PC-3 (cell line): Measurements from ENCODE around the gene RYR2. TPM values are rescaled to one million over a fixed set of nuclear protein-coding genes. Genes with fewer than 3 reads are reported as not detected.

ENCODE experiments used
- ATAC-seq: fragments of 200-7000 bp; cut with Tn5 transposase; 2 replicates; pipeline ENCODE4 v1.9.1; 2020; ENCODE audit warnings: mild to moderate bottlenecking, moderate library complexity
- BruUV-seq: library from RNA; stranded (reverse); fragments of 400-500 nt; replicated peaks from 2 replicates; lab custom pipeline; 2021; lab: Mats Ljungman, UMichigan
- CTCF ChIA-PET: fragments of 300-600 bp; sonication (Branson Sonifier 250); formaldehyde crosslinking; loops from one replicate; lab custom pipeline; 2022; ENCODE audit warnings: antibody characterized with exemption; lab: Charles Lee
- POLR2A ChIA-PET: fragments of 300-600 bp; sonication (Branson Sonifier 250); formaldehyde crosslinking; loops from one replicate; lab custom pipeline; 2022; ENCODE audit warnings: antibody characterized with exemption; ENCODE audit not compliant: unreplicated experiment; lab: Charles Lee
- DNase-seq: peaks from one replicate; pipeline ENCODE4 v3.0.0-alpha.2; 2015
- H2AFZ ChIP-seq: fragments of 300-600 bp; sonication (generic); 2 replicates; pipeline ENCODE4 v1.6.0; 2016; ENCODE audit warnings: antibody characterized with exemption, low read length
- H3F3A ChIP-seq: fragments of 300-600 bp; sonication (generic); one replicate; pipeline ENCODE4 v1.6.0; 2017; ENCODE audit warnings: antibody characterized with exemption, low read length, control low read depth, mild to moderate bottlenecking; ENCODE audit not compliant: unreplicated experiment
- H3K27ac ChIP-seq: fragments of 300-600 bp; sonication (generic); 2 replicates; pipeline ENCODE4 v1.5.1; 2016; ENCODE audit warnings: mild to moderate bottlenecking, low read length
- H3K27me3 ChIP-seq: fragments of 300-600 bp; sonication (generic); 2 replicates; pipeline ENCODE4 v1.6.1; 2016; ENCODE audit warnings: low read length, mixed read lengths
- H3K36me3 ChIP-seq: fragments of 300-600 bp; sonication (generic); 2 replicates; pipeline ENCODE4 v1.6.1; 2016; ENCODE audit warnings: low read depth, mixed run types, low read length, mixed read lengths
- H3K4me1 ChIP-seq: fragments of 300-600 bp; sonication (generic); 2 replicates; pipeline ENCODE4 v1.5.1; 2016; ENCODE audit warnings: low read length; ENCODE audit not compliant: insufficient read depth
- H3K4me2 ChIP-seq: fragments of 300-600 bp; sonication (generic); 2 replicates; pipeline ENCODE4 v1.6.0; 2016; ENCODE audit warnings: low read length
- H3K4me3 ChIP-seq: fragments of 300-600 bp; sonication (generic); 2 replicates; pipeline ENCODE4 v1.5.1; 2016; ENCODE audit warnings: mild to moderate bottlenecking, low read length, mixed read lengths
- H3K79me2 ChIP-seq: fragments of 300-600 bp; sonication (generic); 2 replicates; pipeline ENCODE4 v1.6.1; 2017; ENCODE audit warnings: low read length, mixed read lengths
- H3K9ac ChIP-seq: fragments of 300-600 bp; sonication (generic); 2 replicates; pipeline ENCODE4 v1.6.0; 2016; ENCODE audit warnings: mild to moderate bottlenecking, low read length
- H3K9me2 ChIP-seq: fragments of 300-600 bp; sonication (generic); replicated peaks from 2 replicates; pipeline ENCODE4 v1.6.1; 2016; ENCODE audit warnings: mixed run types, low read length, mixed read lengths
- H3K9me3 ChIP-seq: fragments of 300-600 bp; sonication (generic); 2 replicates; pipeline ENCODE4 v1.6.1; 2016; ENCODE audit warnings: low read length, mixed read lengths
- H4K20me1 ChIP-seq: fragments of 300-600 bp; sonication (generic); 2 replicates; pipeline ENCODE4 v1.6.1; 2016; ENCODE audit warnings: low read length, mixed read lengths
- CTCF ChIP-seq: fragments of 300-600 bp; sonication (generic); conservative IDR thresholded peaks from 2 replicates; pipeline ENCODE4 v1.5.1; 2017; ENCODE audit warnings: antibody characterized with exemption, low read depth, mild to moderate bottlenecking, low read length
- EZH2 ChIP-seq: fragments of 300-600 bp; sonication (generic); IDR thresholded peaks from one replicate; pipeline ENCODE4 v1.6.1; 2017; ENCODE audit warnings: antibody characterized with exemption, mild to moderate bottlenecking, low read length; ENCODE audit not compliant: unreplicated experiment
- EZH2phosphoT487 ChIP-seq: fragments of 300-600 bp; sonication (generic); IDR thresholded peaks from 2 replicates; pipeline ENCODE4 v1.6.1; 2018; ENCODE audit warnings: mild to moderate bottlenecking, antibody characterized with exemption, low read length, borderline replicate concordance
- intact Hi-C: fragments of 100-400 bp; cut with micrococcal nuclease; formaldehyde crosslinking; loops from 2 replicates; pipeline ENCODE4 v1.9.0; 2023
- total RNA-seq: library from RNA; depleted of rRNA; stranded (reverse); fragments of >200 nt; gene quantifications from 2 replicates; pipeline ENCODE4 v1.2.3, GENCODE V29; 2014

RYR2 gene
- total RNA-seq, 1 experiment from 2014 or later, result not detected

GRCh38 chr1:237503292-237503691 lies 461.3 kb downstream of the RYR2 start:
- no peak overlapping the region for H3K4me2 ChIP-seq
- no peak overlapping the region for H2AFZ ChIP-seq
- no peaks in the 10 kb centered on the region for H3F3A ChIP-seq
- H3K79me2 ChIP-seq, result no peaks in the 10 kb centered on the region
- H3K4me3 ChIP-seq, result no peak overlapping the region
- H3K9me3 ChIP-seq, result no peaks in the 10 kb centered on the region
- peaks cover 37% of the 10 kb centered on the region for H3K27me3 ChIP-seq
- intact Hi-C loops, result no loop called here
- H3K4me1 ChIP-seq, result no peaks in the 10 kb centered on the region
- H3K9me2 ChIP-seq, result no peaks in the 10 kb centered on the region
- H3K27ac ChIP-seq, result no peak overlapping the region
- ATAC-seq (no peak), DNase-seq (peak; percentile 4)
- no peak overlapping the region for H3K9ac ChIP-seq
- TF ChIP-seq CTCF (no peak), EZH2 (no peak), EZH2phosphoT487 (no peak)
- no peaks in the 10 kb centered on the region for H3K36me3 ChIP-seq
- CTCF ChIA-PET, result no interaction called here
- BruUV-seq, result no TSS peak
- POLR2A ChIA-PET, result no interaction called here
- no peaks in the 10 kb centered on the region for H4K20me1 ChIP-seq

GRCh38 chr1:237507005-237507404 lies 465.0 kb downstream of the RYR2 start:
- no peak for ATAC-seq
- Histone ChIP-seq H3K4me3 (no peak overlapping the region), H3K9me3 (no peaks in the 10 kb centered on the region), H3K79me2 (no peaks in the 10 kb centered on the region), H3K36me3 (no peaks in the 10 kb centered on the region), H3K9me2 (no peaks in the 10 kb centered on the region), H3K9ac (no peak overlapping the region), H4K20me1 (no peaks in the 10 kb centered on the region), H3F3A (no peaks in the 10 kb centered on the region), H3K27ac (no peak overlapping the region), H3K4me1 (no peaks in the 10 kb centered on the region), H3K4me2 (no peak overlapping the region), H2AFZ (no peak overlapping the region), H3K27me3 (peaks cover 39% of the 10 kb centered on the region)
- TF ChIP-seq EZH2, result no peak
- TF ChIP-seq CTCF, result no peak
- no peak for TF ChIP-seq EZH2phosphoT487
- no peak for DNase-seq
- ChIA-PET CTCF (no interaction called here), POLR2A (no interaction called here)
- intact Hi-C loops, result no loop called here
- BruUV-seq, result no TSS peak

GRCh38 chr1:237509748-237510147 lies 467.8 kb downstream of the RYR2 start:
- no peak for ATAC-seq
- Histone ChIP-seq H3K9me3 (no peaks in the 10 kb centered on the region), H2AFZ (no peak overlapping the region), H3K9me2 (no peaks in the 10 kb centered on the region), H3K27ac (no peak overlapping the region), H3K79me2 (no peaks in the 10 kb centered on the region), H3K4me1 (no peaks in the 10 kb centered on the region), H3F3A (no peaks in the 10 kb centered on the region), H4K20me1 (no peaks in the 10 kb centered on the region), H3K4me3 (no peak overlapping the region), H3K27me3 (peaks cover 28% of the 10 kb centered on the region; the same call in 1 of the 2 replicates), H3K4me2 (no peak overlapping the region), H3K36me3 (no peaks in the 10 kb centered on the region), H3K9ac (no peak overlapping the region)
- intact Hi-C loops, result no loop called here
- ChIA-PET CTCF (no interaction called here), POLR2A (no interaction called here)
- no peak for DNase-seq
- BruUV-seq, result no TSS peak
- TF ChIP-seq EZH2phosphoT487 (no peak), EZH2 (no peak), CTCF (no peak)
